HG03159 (cell line): Measurements from ENCODE around the gene KNCN.

Experiments
- ATAC-seq: cut with Tn5 transposase; IDR thresholded peaks from one replicate; pipeline ENCODE4 v1.9.1; 2021; ENCODE audit warnings: mild to moderate bottlenecking, moderate library complexity; ENCODE audit not compliant: unreplicated experiment

KNCN gene

DNA sequence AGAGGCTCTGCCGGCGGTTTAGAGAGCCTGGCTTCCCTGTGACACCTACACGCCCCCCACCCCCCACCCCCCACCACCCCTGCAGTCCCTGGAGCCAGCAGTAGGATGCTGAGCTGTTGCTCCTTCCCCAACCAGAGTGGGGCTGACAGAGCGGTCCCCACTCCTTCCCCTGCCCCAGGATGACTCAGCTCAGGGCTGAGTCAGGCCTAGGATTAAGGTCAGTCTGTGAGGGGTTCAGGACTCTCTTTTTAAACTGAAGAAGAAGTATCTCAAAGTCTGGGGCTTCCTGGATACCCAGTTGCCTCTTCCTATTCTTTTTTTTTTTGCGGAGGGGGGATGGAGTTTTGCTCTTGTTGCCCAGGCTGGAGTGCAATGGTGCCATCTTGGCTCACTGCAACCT, 42.7 kb downstream of the KNCN start:
- no peak for ATAC-seq

DNA sequence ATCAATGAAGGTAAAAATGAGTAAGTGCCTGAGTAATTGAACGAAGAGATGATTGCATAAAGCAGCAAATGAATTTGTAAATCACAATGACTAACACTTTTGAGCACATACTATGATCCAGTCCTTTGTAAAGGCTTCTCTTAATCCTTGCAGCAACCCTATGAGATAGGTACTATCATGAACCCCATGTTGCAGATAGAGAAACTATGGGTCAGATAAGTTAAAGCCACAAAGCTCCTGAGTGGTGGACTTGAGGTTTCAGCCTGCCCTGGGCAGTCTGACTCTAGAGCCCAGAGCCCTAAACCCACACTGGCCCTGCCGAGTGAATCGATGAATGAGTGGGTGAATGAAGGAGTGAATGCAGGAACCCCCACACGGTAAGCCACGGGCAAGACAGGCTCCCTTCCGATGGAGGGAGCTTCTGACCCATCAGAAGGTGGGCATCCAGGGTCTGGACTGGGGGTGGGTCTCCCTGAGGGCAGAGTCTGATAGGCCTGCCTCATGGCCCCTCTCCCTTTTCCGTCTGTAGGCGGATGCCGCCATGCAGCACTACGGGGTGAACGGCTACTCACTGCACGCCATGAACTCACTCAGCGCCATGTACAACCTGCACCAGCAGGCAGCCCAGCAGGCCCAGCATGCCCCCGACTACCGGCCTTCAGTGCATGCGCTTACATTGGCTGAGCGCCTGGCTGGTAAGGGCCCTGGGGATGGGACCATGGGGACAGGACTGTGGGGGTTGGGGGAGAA, 44.8 kb downstream of the KNCN start:
- ATAC-seq: no peak

DNA sequence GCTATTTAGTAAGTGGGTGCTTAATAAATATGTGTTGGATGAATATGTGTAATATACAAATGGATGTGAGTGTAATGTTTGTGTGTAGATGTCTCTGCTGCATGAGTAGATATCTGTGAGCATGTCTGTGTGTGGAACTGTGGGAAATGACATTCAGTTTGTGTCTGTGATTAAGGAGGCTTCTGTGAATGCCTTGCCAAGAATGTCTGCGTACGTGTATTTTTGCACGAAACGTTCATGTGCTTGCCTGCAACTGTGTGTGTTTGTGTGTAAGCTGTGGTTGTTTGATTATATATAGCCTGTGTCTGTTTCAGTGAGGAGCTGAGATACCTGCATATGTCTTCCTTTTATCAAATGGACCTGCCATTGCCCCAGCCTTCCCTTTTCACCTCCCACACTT, 48.0 kb downstream of the KNCN start:
- ATAC-seq: no peak

DNA sequence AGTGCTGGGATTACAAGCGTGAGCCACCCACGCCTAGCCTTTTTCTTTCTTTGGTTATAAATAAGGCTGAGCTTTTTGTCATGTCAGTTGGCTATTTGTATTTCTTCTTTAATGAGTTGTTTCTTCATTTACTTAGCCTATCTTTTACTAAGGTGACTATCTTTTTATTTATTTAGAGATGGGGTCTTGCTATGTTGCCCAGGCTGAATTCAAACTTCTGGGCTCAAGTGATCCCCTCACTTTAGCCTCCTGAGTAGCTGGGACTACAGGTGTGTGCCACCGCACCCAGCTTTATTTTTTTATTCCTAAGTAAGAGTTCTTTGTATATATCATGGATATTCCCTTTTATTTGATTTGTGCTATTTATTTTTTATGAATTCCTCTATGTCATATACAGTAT, 49.9 kb downstream of the KNCN start:
- ATAC-seq: no peak

DNA sequence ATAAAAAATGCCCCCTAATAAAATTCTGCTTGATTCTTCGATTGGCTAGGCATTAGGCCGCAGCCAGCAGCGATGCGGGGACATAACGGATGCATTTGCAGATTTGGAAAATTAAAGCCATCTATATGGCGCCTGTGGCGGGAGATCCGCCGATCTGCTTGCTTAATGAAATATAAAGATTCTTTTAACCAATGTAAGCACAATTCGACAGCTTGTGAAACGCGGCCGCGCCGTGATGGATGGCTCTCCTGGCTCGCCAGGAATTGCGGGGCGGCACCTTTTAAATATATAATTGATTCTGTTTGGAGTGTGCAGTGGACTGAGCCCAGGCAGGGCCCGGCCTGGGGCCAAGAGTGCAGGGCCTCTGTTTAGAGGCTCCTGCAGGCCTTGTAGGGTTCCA, 53.8 kb downstream of the KNCN start:
- ATAC-seq: no peak

DNA sequence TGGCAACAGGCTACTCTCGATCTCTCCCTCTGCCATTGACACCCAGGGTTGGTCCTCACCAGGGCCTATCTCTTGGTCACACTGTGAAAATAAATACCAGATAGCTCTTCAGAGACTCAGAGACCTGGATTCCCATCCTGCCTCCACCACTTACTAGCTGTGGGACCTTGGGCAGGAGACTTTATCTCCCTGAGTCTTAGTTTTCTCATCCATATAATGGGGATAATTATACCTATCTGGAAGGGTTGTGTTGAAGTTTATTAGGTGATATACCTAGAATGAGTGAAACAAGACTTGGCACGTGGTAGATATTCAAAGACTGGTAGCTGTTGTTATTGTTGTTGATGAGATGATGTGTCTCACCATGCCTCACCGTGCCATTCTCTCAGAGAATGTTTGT, 54.4 kb downstream of the KNCN start:
- ATAC-seq: no peak

DNA sequence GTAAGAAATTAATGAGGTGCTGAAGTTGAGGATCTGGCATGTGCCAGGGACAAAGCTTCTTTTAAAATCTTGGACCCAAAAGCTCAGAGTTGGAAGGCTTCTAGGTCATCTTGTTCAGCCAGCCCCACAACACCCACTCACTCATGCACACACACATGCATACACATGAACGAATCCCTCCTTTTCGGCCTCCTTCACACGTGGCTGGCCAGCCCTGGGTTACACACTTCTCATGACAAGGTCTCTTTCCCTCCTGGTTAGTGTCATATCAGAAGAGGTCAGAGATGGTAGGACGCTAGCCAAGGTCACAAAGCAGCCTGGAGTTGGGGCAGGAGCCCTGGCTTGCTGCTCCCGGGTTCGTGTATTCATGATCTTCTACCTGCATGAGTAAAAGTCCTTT, 54.9 kb downstream of the KNCN start:
- ATAC-seq: no peak

DNA sequence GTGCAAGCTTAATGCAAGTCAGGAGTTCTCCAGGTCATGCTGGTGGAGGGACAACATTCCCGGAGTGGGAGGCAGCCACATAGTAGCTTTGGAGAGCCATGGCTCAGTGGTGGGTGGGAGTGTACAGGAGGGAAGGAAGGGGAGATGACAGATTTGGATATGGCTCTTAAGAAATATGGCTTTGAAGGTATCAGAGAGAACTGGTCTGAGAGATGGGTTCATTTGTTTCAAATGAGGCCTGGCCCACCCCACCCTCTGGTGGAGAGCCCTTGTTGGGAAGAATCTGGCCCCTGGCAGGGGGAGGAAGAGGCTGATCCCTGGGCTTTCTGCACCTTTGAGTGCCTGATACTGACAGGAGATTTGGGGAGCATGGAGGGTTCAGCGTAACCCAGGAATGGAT, 55.7 kb downstream of the KNCN start:
- ATAC-seq: no peak
